ENCODE measurements around the gene ABCC8.

The ABCC8 gene

DNA sequence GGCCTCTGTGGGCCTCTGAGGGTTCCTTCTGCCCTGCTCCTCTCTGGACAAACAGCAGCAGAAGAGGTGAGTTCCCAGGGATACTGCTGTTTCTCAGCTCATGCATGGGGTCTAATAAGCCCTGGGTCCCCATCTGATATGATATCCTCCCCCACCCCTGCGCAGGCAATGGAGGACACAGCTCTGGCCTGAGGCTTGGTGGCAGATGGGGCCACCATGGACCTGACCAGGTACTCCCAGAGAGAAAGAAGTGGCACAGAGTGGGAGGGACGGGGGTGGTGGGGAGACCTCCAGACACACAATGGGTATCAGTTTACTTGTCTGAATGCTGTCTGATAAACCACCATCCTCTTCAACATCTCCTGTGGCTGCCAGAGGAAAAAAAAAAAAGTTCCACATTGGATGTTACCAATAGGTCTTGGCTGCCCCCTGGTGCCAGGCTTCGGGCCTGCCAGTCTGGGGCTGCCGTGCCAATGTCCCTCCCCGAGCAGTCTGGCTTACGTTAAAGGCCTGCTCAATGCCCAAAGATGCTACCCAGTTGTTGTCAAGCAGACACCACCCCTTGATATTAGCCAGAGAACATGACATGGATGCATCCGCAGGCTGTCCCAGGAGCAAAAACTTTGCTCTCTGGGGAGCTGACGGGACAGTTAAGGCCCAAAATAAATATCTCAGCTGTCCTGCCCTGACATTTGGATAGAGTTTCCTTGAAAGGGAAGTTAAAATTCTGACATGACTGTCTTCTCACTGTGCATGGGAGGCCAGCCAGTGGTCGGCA lies 27.9 kb upstream of the ABCC8 start:
- DNase-seq = peak; percentile 79

GRCh38 chr11:17502630-17503029 lies 26.0 kb upstream of the ABCC8 start:
- DNase-seq = no peak

- DNase-seq = no peak
These were observed 24.0 kb upstream of the ABCC8 start for GRCh38 chr11:17500673-17501072.

GRCh38 chr11:17498475-17498874 lies 21.8 kb upstream of the ABCC8 start:
- no peak for DNase-seq

DNA sequence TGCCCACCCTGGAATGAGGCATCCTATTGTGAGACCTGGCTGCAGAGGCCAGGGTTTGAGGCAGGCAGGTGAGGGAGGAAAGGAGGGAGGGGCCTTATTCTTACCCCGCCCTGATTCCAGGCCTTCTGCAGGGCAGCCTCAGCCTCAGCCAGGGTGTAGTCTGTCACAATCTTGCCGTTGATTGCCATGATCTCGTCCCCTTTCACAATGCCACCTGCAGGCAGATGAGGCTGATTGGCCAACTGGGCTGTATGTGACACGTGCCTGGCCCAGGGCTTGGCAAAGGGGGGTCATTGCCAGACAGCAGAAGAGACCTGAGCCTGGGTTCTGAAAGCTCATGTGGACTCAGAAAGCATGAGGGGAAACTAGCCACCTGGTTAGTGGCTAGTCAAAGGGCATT lies 21.4 kb upstream of the ABCC8 start:
- peak; percentile 45 for DNase-seq

- DNase-seq = no peak
These were observed 19.8 kb upstream of the ABCC8 start for GRCh38 chr11:17496406-17496805.

DNA sequence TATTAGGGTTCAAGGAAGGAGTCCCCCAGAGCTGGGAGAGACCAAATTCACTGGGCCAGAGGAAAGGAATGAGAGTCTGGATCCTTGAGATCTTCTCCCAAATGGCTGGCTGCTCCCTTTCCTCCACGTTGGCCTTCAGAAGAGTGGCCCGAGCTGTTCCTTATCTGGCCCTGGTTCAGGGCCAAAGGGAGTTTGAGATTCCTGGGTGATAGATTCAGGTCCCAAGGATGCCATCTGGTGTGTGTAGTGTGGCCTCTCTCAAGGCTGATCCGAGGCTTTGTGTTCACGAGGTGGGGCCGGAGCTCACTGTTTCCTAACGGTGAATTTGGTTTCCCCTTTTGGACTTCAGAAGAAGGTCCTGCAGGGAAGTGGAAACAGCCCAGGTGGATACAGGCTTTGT lies 17.4 kb upstream of the ABCC8 start:
- DNase-seq = no peak

GRCh38 chr11:17490938-17491337 lies 14.3 kb upstream of the ABCC8 start:
- no peak for DNase-seq

- DNase-seq = no peak
These were observed 13.6 kb upstream of the ABCC8 start for GRCh38 chr11:17490232-17490631.

DNA sequence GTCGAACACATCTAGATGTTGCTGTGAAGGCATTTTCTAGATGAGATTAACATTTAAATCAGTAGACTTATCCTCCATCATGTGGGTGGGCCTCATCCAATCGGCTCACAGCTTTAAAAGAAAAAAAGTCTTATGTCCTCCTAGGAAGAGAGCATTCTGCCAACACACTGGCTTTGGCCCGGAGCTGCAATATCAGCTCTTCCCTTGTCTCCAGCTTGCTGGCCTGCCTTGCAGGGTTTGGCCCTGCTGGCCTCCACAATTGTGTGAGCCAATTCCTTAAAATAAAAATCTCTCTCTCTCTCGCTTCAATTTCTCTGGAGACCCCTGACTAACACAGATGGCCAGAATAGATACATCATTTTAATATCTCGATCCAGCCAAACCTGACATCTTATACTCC lies 13.1 kb upstream of the ABCC8 start:
- DNase-seq = no peak

- DNase-seq = no peak
These were observed 11.9 kb upstream of the ABCC8 start for GRCh38 chr11:17488563-17488962.

DNA sequence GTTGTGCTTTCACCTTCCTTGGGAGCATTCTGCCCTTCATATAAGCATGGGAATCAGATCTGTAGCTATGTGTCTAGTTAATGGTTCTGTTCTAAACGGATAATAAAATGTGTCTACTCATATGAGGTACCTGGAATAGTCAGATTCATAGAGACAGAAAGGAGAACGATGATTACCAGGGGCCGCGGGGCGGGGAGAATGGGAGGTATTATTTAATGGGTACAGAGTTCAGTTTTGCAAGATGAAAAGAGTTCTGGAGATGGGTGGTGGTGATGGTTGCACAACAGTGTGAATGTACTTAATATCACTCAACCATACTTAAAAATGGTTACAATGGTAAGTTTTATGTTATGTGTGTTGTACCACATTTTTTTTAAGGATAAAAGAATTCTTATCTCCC lies 10.0 kb upstream of the ABCC8 start:
- DNase-seq = no peak

- DNase-seq = no peak
These were observed 6.9 kb upstream of the ABCC8 start for GRCh38 chr11:17483505-17483904.

DNA sequence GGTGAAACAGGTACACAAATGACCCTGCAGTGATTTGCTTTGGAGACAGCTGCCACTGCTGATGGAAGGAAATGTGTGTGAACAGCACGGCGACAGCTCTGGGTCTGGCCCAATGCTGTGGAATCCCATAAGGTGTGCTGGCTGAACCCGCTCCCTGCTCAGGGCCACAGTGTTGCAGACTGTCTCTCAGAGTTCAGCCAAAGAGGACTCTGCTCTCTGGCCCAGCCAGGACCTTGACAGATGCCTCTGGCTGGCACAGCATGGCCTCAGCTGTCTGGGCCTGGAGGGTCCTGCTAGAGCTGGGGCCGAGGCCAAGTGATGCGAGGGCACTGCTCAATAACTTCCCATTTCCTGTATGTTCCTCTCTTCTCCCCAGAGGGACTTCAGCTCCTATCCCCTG lies 5.3 kb upstream of the ABCC8 start:
- no peak for DNase-seq

- DNase-seq = peak; percentile 62
These were observed 2.9 kb upstream of the ABCC8 start for GRCh38 chr11:17479284-17480214.

- no peak for DNase-seq
These were observed 1.4 kb upstream of the ABCC8 start for GRCh38 chr11:17478070-17478469.

GRCh38 chr11:17477361-17477760 lies 716 bp upstream of the ABCC8 start:
- DNase-seq = no peak

DNA sequence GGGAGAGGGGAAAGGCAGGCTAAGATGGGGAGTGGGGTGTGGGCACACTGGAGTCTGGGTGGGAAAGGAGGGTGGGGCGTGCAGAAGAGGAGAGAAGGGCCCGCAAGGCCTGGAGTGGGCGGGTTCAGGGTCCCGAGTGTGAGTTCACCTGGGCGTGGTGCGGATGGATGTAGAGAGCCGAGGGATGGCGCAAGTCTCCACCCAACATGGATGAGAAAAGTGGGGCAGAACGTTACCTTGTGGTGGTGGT lies 364 bp upstream of the ABCC8 start:
- no peak for DNase-seq

DNA sequence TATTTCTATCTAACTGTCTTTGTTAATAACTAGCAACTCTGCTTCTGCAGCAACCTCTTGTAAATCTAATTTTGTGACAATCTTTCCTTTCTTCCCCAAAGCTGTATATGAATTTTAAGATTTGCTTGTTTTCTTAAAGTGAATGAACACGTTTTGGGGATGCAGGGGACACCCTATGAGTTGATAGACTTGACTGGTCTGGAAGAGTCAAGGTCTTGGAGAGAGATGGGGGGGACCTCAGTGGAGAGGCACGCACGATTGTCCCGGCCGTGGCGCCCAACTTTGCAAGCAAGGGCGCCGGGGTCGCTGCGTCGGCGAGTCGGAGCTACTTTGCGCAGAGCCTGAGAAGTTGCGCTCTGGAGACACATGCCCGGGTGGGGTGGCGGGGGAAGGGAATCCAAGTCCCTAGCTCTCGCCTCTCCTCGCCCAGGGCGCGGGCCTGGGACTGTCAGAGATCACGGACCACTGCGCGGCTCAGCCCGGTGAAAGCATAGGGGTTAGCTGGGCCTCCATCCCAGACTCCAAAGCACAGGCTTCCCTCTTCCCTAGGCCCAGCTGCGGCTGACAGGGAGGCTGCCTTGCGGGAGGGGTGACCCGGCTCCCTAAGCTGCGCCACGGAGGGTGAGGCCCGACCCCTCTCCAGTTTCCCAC lies 854 bp downstream of the ABCC8 start:
- DNase-seq = peak; percentile 40

- DNase-seq = no peak
These were observed 3.4 kb downstream of the ABCC8 start for GRCh38 chr11:17473071-17473744.

- DNase-seq = no peak
These were observed 4.2 kb downstream of the ABCC8 start for GRCh38 chr11:17472467-17472866.

GRCh38 chr11:17471501-17471900 lies 5.1 kb downstream of the ABCC8 start:
- no peak for DNase-seq

DNA sequence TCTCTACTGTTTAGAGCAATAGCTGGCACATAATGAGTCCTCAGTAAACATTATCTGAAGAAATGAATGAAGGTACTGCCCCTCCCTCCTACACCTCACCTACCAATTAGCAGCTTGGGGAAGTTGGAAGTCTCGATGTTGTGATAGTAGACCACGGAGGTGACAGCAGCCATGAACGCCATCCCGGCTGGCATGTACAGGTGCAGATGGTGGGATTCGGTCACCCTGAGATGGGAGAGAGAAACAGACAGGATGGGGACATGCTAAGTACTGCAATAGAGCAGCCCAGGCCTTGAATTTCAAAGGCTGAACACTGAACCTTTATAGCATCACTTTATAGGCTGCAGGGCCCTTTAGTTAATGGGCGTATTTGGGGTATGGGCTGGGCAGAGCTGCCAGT lies 6.6 kb downstream of the ABCC8 start:
- no peak for DNase-seq
